Fibroblast of pulmonary artery (primary cell): ENCODE data around the gene RPS6KA5.

ENCODE experiments used
- DNase-seq: peaks from one replicate; pipeline ENCODE4 v3.0.0-alpha.2; 2010; ENCODE audit warnings: low read depth
- H3K4me3 ChIP-seq: replicated peaks from 2 replicates; pipeline ENCODE4 v1.5.1; 2011; ENCODE audit warnings: low read depth, mild to moderate bottlenecking, control low read depth, low read length, moderate library complexity
- CTCF ChIP-seq: IDR thresholded peaks from 2 replicates; pipeline ENCODE4 v1.5.1; 2011; ENCODE audit warnings: mild to moderate bottlenecking, control low read depth, low read length, inconsistent platforms; ENCODE audit errors: missing control alignments

RPS6KA5 gene

GRCh38 chr14:90897022-90897421, 163.4 kb downstream of the RPS6KA5 start:
- H3K4me3 ChIP-seq: no peak overlapping the region
- no peak for DNase-seq
- no peak for TF ChIP-seq CTCF

- H3K4me3 ChIP-seq: no peak overlapping the region
- no peak for DNase-seq
- no peak for TF ChIP-seq CTCF
Observed at GRCh38 chr14:90894241-90894640, 166.2 kb downstream of the RPS6KA5 start.

GRCh38 chr14:90893510-90893909, 166.9 kb downstream of the RPS6KA5 start:
- no peak overlapping the region for H3K4me3 ChIP-seq
- DNase-seq: no peak
- TF ChIP-seq CTCF: no peak

GRCh38 chr14:90892970-90893369, 167.5 kb downstream of the RPS6KA5 start:
- DNase-seq: no peak
- no peak for TF ChIP-seq CTCF
- H3K4me3 ChIP-seq: no peak overlapping the region

GRCh38 chr14:90891326-90891725, 169.1 kb downstream of the RPS6KA5 start:
- no peak overlapping the region for H3K4me3 ChIP-seq
- no peak for TF ChIP-seq CTCF
- DNase-seq: no peak

GRCh38 chr14:90890322-90891020, 170.0 kb downstream of the RPS6KA5 start:
- no peak for TF ChIP-seq CTCF
- DNase-seq: no peak
- H3K4me3 ChIP-seq: no peak overlapping the region

GRCh38 chr14:90886297-90886815, 174.1 kb downstream of the RPS6KA5 start:
- no peak for DNase-seq
- H3K4me3 ChIP-seq: no peak overlapping the region
- no peak for TF ChIP-seq CTCF
